K562 (cell line): ENCODE measurements around the gene PTPRM.

Experiments used
- KDM5B ChIP-seq: fragments of 200-600 bp; sonication (generic); IDR thresholded peaks from 2 replicates; pipeline ENCODE4 v1.6.1; 2012; ENCODE audit warnings: low read depth, mild to moderate bottlenecking, moderate library complexity, low read length, control low read depth, inconsistent platforms; ENCODE audit not compliant: insufficient replicate concordance
- MXI1 ChIP-seq: IDR thresholded peaks from 2 replicates; pipeline ENCODE4 v1.6.1; 2011; ENCODE audit warnings: low read depth, mild to moderate bottlenecking, improper control_type of control experiment, low read length
- ZNF318 ChIP-seq, 2 experiments: fragments of 450-650 bp; IDR thresholded peaks; 2 replicates each; pipeline ENCODE4 v1.6.1; 2016; ENCODE audit warnings: mild to moderate bottlenecking in 2 of 2, borderline replicate concordance in 1 of 2, low read depth in 1 of 2, moderate library complexity in 1 of 2

- TF ChIP-seq ZNF318 (IDR thresholded peaks at IDR 0.05; ENCODE audit: borderline replicate concordance in 1 of 2, low read depth in 1 of 2), result no peak
- no peak for TF ChIP-seq KDM5B
- TF ChIP-seq MXI1, result no peak
These were observed 63.8 kb downstream of the PTPRM start for GRCh38 chr18:7630731-7631442.
